Erythroblast (primary cell): ENCODE data around the gene DBH.
A peak's percentile ranks its signal among the peaks of the same experiment; 100 is the strongest.

Experiments used
- DNase-seq, 2 experiments: peaks; one replicate each; lab custom pipeline; 2025; lab: John Stamatoyannopoulos, UW
- GATA1 ChIP-seq: IDR thresholded peaks from 2 replicates; pipeline ENCODE4 v1.6.1; 2011; ENCODE audit warnings: low read depth, mild to moderate bottlenecking, control low read depth, low read length, moderate library complexity
- POLR2A ChIP-seq: IDR thresholded peaks from 2 replicates; pipeline ENCODE4 v1.6.1; 2011; ENCODE audit warnings: mild to moderate bottlenecking, low read length

DBH gene

GRCh38 chr9:133635533-133636531 lies at the start of gene DBH:
Gene DBH (plus strand): TSS chr9:133636363. CDS start chr9:133636372, 9 bp downstream.
- no peak for DNase-seq
- TF ChIP-seq GATA1 (no peak), POLR2A (no peak)

- DNase-seq: no peak
- no peak for TF ChIP-seq GATA1
Measured at GRCh38 chr9:133587051-133587450, 49.1 kb upstream of the DBH start.

GRCh38 chr9:133587466-133587865 lies 48.7 kb upstream of the DBH start:
- TF ChIP-seq GATA1 (no peak), POLR2A (no peak)
- no peak for DNase-seq

GRCh38 chr9:133589454-133590227 lies 46.5 kb upstream of the DBH start:
- DNase-seq: peak; percentile 35 to 53
- TF ChIP-seq POLR2A (no peak), GATA1 (no peak)

GRCh38 chr9:133590231-133590855 lies 45.8 kb upstream of the DBH start:
- TF ChIP-seq POLR2A: no peak
- TF ChIP-seq GATA1: no peak
- DNase-seq: no peak

GRCh38 chr9:133591116-133591910 lies 44.9 kb upstream of the DBH start:
- DNase-seq: no peak
- TF ChIP-seq POLR2A (no peak), GATA1 (no peak)

GRCh38 chr9:133591985-133592384 lies 44.2 kb upstream of the DBH start:
- TF ChIP-seq POLR2A: no peak
- no peak for TF ChIP-seq GATA1

GRCh38 chr9:133592731-133593409 lies 43.3 kb upstream of the DBH start:
- no peak for DNase-seq

More at GRCh38 chr9:133591985-133592384, 44.2 kb upstream of the DBH start:
- DNase-seq: no peak

GRCh38 chr9:133593587-133594253 lies 42.4 kb upstream of the DBH start:
- no peak for DNase-seq
- no peak for TF ChIP-seq GATA1
- TF ChIP-seq POLR2A: no peak

More at GRCh38 chr9:133592731-133593409, 43.3 kb upstream of the DBH start:
- TF ChIP-seq POLR2A: no peak
- no peak for TF ChIP-seq GATA1

GRCh38 chr9:133594310-133594709 lies 41.9 kb upstream of the DBH start:
- TF ChIP-seq GATA1 (no peak), POLR2A (no peak)
- no peak for DNase-seq

GRCh38 chr9:133595910-133596309 lies 40.3 kb upstream of the DBH start:
- TF ChIP-seq GATA1 (no peak), POLR2A (no peak)
- no peak for DNase-seq

GRCh38 chr9:133597316-133597957 lies 38.7 kb upstream of the DBH start:
- no peak for TF ChIP-seq POLR2A
- TF ChIP-seq GATA1: no peak
- peak; percentile 24 to 28 for DNase-seq
